Nephron progenitor cell (in vitro differentiated cells): ENCODE results near the gene KLC4.

ENCODE experiments used
- DNase-seq: peaks from one replicate; pipeline ENCODE4 v3.0.0; 2021
- H3K27ac Mint-ChIP-seq: 2 replicates; pipeline ENCODE4 v1.8.0; 2021; ENCODE audit warnings: mild to moderate bottlenecking, moderate library complexity, mixed read lengths
- H3K27me3 Mint-ChIP-seq: 2 replicates; pipeline ENCODE4 v1.8.0; 2021; ENCODE audit warnings: mild to moderate bottlenecking, low read depth, mixed read lengths; ENCODE audit not compliant: poor library complexity
- H3K36me3 Mint-ChIP-seq: 2 replicates; pipeline ENCODE4 v1.8.0; 2021; ENCODE audit warnings: low read depth, mixed read lengths
- H3K4me1 Mint-ChIP-seq: 2 replicates; pipeline ENCODE4 v1.8.0; 2021; ENCODE audit warnings: mixed read lengths
- H3K4me3 Mint-ChIP-seq: 2 replicates; pipeline ENCODE4 v1.8.0; 2021; ENCODE audit warnings: mild to moderate bottlenecking, moderate library complexity, mixed read lengths
- H3K9me3 Mint-ChIP-seq: 2 replicates; pipeline ENCODE4 v1.8.0; 2021; ENCODE audit warnings: mild to moderate bottlenecking, moderate library complexity, mixed read lengths
- CTCF ChIP-seq: fragments of 200-600 bp; sonication (generic); IDR thresholded peaks from 2 replicates; pipeline ENCODE4 v1.5.0; 2021; ENCODE audit warnings: antibody characterized with exemption

The KLC4 gene

GRCh38 chr6:43014434-43014909, 45.0 kb upstream of the KLC4 start:
- H3K36me3 Mint-ChIP-seq, result peaks cover 29% of the 10 kb centered on the region
- peak overlapping the region; percentile 93 for H3K4me3 Mint-ChIP-seq
- H3K27ac Mint-ChIP-seq, result peak overlapping the region; percentile 83
- no peak for DNase-seq
- no peak for TF ChIP-seq CTCF
- H3K9me3 Mint-ChIP-seq, result no peaks in the 10 kb centered on the region
- peaks cover 4% of the 10 kb centered on the region for H3K27me3 Mint-ChIP-seq
- peaks cover 57% of the 10 kb centered on the region for H3K4me1 Mint-ChIP-seq

GRCh38 chr6:43016176-43016942, 43.1 kb upstream of the KLC4 start:
- no peak for TF ChIP-seq CTCF
- H3K27me3 Mint-ChIP-seq, result peaks cover 4% of the 10 kb centered on the region
- H3K9me3 Mint-ChIP-seq, result no peaks in the 10 kb centered on the region
- H3K4me3 Mint-ChIP-seq, result peak overlapping the region; percentile 63
- H3K36me3 Mint-ChIP-seq, result peaks cover 23% of the 10 kb centered on the region
- no peak for DNase-seq
- H3K27ac Mint-ChIP-seq, result peak overlapping the region; percentile 16
- H3K4me1 Mint-ChIP-seq, result peaks cover 56% of the 10 kb centered on the region

- peaks cover 56% of the 10 kb centered on the region for H3K4me1 Mint-ChIP-seq
These were observed 42.5 kb upstream of the KLC4 start for GRCh38 chr6:43016943-43017334.

GRCh38 chr6:43019152-43019551, 40.3 kb upstream of the KLC4 start:
- peaks cover 30% of the 10 kb centered on the region for H3K36me3 Mint-ChIP-seq
- no peaks in the 10 kb centered on the region for H3K9me3 Mint-ChIP-seq
- DNase-seq, result no peak
- H3K27me3 Mint-ChIP-seq, result peaks cover 6% of the 10 kb centered on the region
- H3K27ac Mint-ChIP-seq, result no peak overlapping the region
- H3K4me1 Mint-ChIP-seq, result peaks cover 42% of the 10 kb centered on the region
- no peak overlapping the region for H3K4me3 Mint-ChIP-seq
- TF ChIP-seq CTCF, result no peak

More at GRCh38 chr6:43016943-43017334, 42.5 kb upstream of the KLC4 start:
- H3K27me3 Mint-ChIP-seq, result peaks cover 4% of the 10 kb centered on the region
- peaks cover 23% of the 10 kb centered on the region for H3K36me3 Mint-ChIP-seq
- no peak for TF ChIP-seq CTCF
- H3K4me3 Mint-ChIP-seq, result no peak overlapping the region
- no peak for DNase-seq
- no peak overlapping the region for H3K27ac Mint-ChIP-seq
- no peaks in the 10 kb centered on the region for H3K9me3 Mint-ChIP-seq

GRCh38 chr6:43020052-43020705, 39.3 kb upstream of the KLC4 start:
- H3K36me3 Mint-ChIP-seq, result peaks cover 40% of the 10 kb centered on the region
- peak overlapping the region; percentile 65 for H3K4me3 Mint-ChIP-seq
- H3K27me3 Mint-ChIP-seq, result peaks cover 6% of the 10 kb centered on the region
- no peak for TF ChIP-seq CTCF
- H3K4me1 Mint-ChIP-seq, result peaks cover 36% of the 10 kb centered on the region
- peak overlapping the region; percentile 82 for H3K27ac Mint-ChIP-seq
- DNase-seq, result no peak
- H3K9me3 Mint-ChIP-seq, result no peaks in the 10 kb centered on the region
